NCI-H1417 treated with DMSO at 0.1 percent for 48 hours (cell line): Measurements from ENCODE around the gene TM4SF20.
"Not testable (repeated sequence)": the region's sequence is repeated elsewhere in the genome, so short reads cannot be mapped to it uniquely, and the experiment has no call there.

Experiments used
- DNase-seq: peaks from one replicate; lab custom pipeline; 2025; lab: John Stamatoyannopoulos, UW

Gene TM4SF20

GRCh38 chr2:227398684-227399670 is 19.9 kb upstream of the TM4SF20 start:
- DNase-seq: no peak

GRCh38 chr2:227397562-227397961 is 18.5 kb upstream of the TM4SF20 start:
- no peak for DNase-seq

- no peak for DNase-seq
Measured at GRCh38 chr2:227395556-227395955, 16.4 kb upstream of the TM4SF20 start.

GRCh38 chr2:227394401-227394800 is 15.3 kb upstream of the TM4SF20 start:
- DNase-seq: no peak

- DNase-seq: no peak
Measured at GRCh38 chr2:227390468-227391256, 11.6 kb upstream of the TM4SF20 start.

GRCh38 chr2:227389661-227390060 is 10.6 kb upstream of the TM4SF20 start:
- DNase-seq: no peak

GRCh38 chr2:227389231-227389630 is 10.1 kb upstream of the TM4SF20 start:
- no peak for DNase-seq

GRCh38 chr2:227388537-227389011 is 9.5 kb upstream of the TM4SF20 start:
- DNase-seq: no peak

- DNase-seq: not testable (repeated sequence)
Measured at GRCh38 chr2:227387583-227387982, 8.5 kb upstream of the TM4SF20 start, which contains the start of gene SCYGR1. SCYGR1 (minus strand) TSS chr2:227387949; CDS start chr2:227387949, 0 bp downstream.

GRCh38 chr2:227386630-227387029 is 7.5 kb upstream of the TM4SF20 start:
- no peak for DNase-seq

GRCh38 chr2:227383686-227384085 is 4.6 kb upstream of the TM4SF20 start:
- no peak for DNase-seq

- not testable (repeated sequence) for DNase-seq
Measured at GRCh38 chr2:227382241-227382835, 3.2 kb upstream of the TM4SF20 start.

- no peak for DNase-seq
Measured at GRCh38 chr2:227378371-227378782, 729 bp downstream of the TM4SF20 start.

GRCh38 chr2:227377467-227378351 is 1.4 kb downstream of the TM4SF20 start:
- DNase-seq: no peak

GRCh38 chr2:227376656-227377396 is 2.3 kb downstream of the TM4SF20 start:
- DNase-seq: no peak

GRCh38 chr2:227374158-227374557 is 4.9 kb downstream of the TM4SF20 start:
- DNase-seq: no peak

GRCh38 chr2:227373389-227373788 is 5.7 kb downstream of the TM4SF20 start:
- no peak for DNase-seq

- no peak for DNase-seq
Measured at GRCh38 chr2:227370791-227371312, 8.3 kb downstream of the TM4SF20 start.

- no peak for DNase-seq
Measured at GRCh38 chr2:227370092-227370491, 9.0 kb downstream of the TM4SF20 start.

GRCh38 chr2:227368574-227368973 is 10.5 kb downstream of the TM4SF20 start:
- DNase-seq: no peak
